IMR-90 (cell line): ENCODE results near the gene GGT5. TPM values are rescaled to one million over a fixed set of nuclear protein-coding genes. Genes with fewer than 3 reads are reported as not detected.
"Not testable (repeated sequence)": the region's sequence is repeated elsewhere in the genome, so short reads cannot be mapped to it uniquely, and the experiment has no call there.

Experiments
- ATAC-seq: fragments of 200-7000 bp; cut with Tn5 transposase; 2 replicates; pipeline ENCODE4 v1.9.1; 2020; ENCODE audit warnings: low read depth, mild to moderate bottlenecking, moderate library complexity
- BruUV-seq: library from RNA; stranded (reverse); fragments of 400-500 nt; replicated peaks from 2 replicates; lab custom pipeline; 2021; lab: Mats Ljungman, UMichigan
- CTCF ChIA-PET: fragments of 300-600 bp; formaldehyde crosslinking; extraction: SDS; loops from one replicate; lab custom pipeline; 2021; ENCODE audit warnings: antibody characterized with exemption; lab: Yijun Ruan, JAX
- POLR2A ChIA-PET: fragments of 300-600 bp; sonication (Branson Sonifier 250); formaldehyde crosslinking; loops from one replicate; lab custom pipeline; 2022; ENCODE audit warnings: antibody characterized with exemption; ENCODE audit not compliant: unreplicated experiment; lab: Charles Lee
- DNase-seq: peaks from one replicate; pipeline ENCODE4 v3.0.0; 2013
- H2AFZ ChIP-seq: replicated peaks from 2 replicates; pipeline ENCODE3; 2013; ENCODE audit warnings: low read length, mild to moderate bottlenecking; ENCODE audit not compliant: poor library complexity
- H2AK5ac ChIP-seq: 2 replicates; pipeline ENCODE4 v1.6.1; 2013; ENCODE audit warnings: low read depth, low read length, inconsistent platforms
- H2AK9ac ChIP-seq: replicated peaks from 2 replicates; pipeline ENCODE3; 2013; ENCODE audit warnings: mild to moderate bottlenecking, low read depth, low read length, moderate library complexity; ENCODE audit not compliant: poor library complexity
- H2BK120ac ChIP-seq: 2 replicates; pipeline ENCODE4 v1.6.1; 2013; ENCODE audit warnings: low read depth, low read length, inconsistent platforms
- H2BK15ac ChIP-seq: 3 replicates; pipeline ENCODE4 v1.6.1; 2013; ENCODE audit warnings: low read depth, low read length, inconsistent platforms
- H2BK20ac ChIP-seq: 2 replicates; pipeline ENCODE4 v1.6.1; 2013; ENCODE audit warnings: low read depth, mild to moderate bottlenecking, inconsistent platforms, low read length, moderate library complexity
- H2BK5ac ChIP-seq: 2 replicates; pipeline ENCODE4 v1.6.1; 2013; ENCODE audit warnings: mild to moderate bottlenecking, low read depth, low read length, inconsistent platforms; ENCODE audit not compliant: poor library complexity, severe bottlenecking
- H3K14ac ChIP-seq: replicated peaks from 2 replicates; pipeline ENCODE4 v1.6.1; 2013; ENCODE audit warnings: low read depth, low read length, inconsistent platforms
- H3K18ac ChIP-seq: 2 replicates; pipeline ENCODE4 v1.6.1; 2013; ENCODE audit warnings: low read depth, low read length, control low read depth
- H3K23ac ChIP-seq: 2 replicates; pipeline ENCODE4 v1.6.1; 2013; ENCODE audit warnings: low read depth, low read length, inconsistent platforms
- H3K27ac ChIP-seq: 2 replicates; pipeline ENCODE4 v1.5.1; 2013; ENCODE audit warnings: mild to moderate bottlenecking, control low read depth, low read length; ENCODE audit not compliant: insufficient read depth
- H3K27me3 ChIP-seq: 2 replicates; pipeline ENCODE4 v1.6.1; 2013; ENCODE audit warnings: low read length; ENCODE audit not compliant: control insufficient read depth, insufficient read depth
- H3K36me3 ChIP-seq: 2 replicates; pipeline ENCODE4 v1.6.1; 2013; ENCODE audit warnings: low read length, mixed read lengths; ENCODE audit not compliant: control insufficient read depth, insufficient read depth
- H3K4ac ChIP-seq: 2 replicates; pipeline ENCODE4 v1.6.1; 2013; ENCODE audit warnings: low read depth, low read length, inconsistent platforms
- H3K4me1 ChIP-seq: 2 replicates; pipeline ENCODE4 v1.6.1; 2013; ENCODE audit warnings: low read length, mixed read lengths; ENCODE audit not compliant: control insufficient read depth, insufficient read depth
- H3K4me2 ChIP-seq: 2 replicates; pipeline ENCODE4 v1.6.1; 2013; ENCODE audit warnings: low read depth, mild to moderate bottlenecking, control low read depth, low read length, moderate library complexity
- H3K4me3 ChIP-seq: 2 replicates; pipeline ENCODE4 v1.5.1; 2013; ENCODE audit warnings: low read depth, mild to moderate bottlenecking, control low read depth, low read length, moderate library complexity; ENCODE audit not compliant: insufficient read depth
- H3K56ac ChIP-seq: 2 replicates; pipeline ENCODE4 v1.6.1; 2013; ENCODE audit warnings: low read length, inconsistent platforms; ENCODE audit not compliant: insufficient read depth; ENCODE audit errors: extremely low read depth
- H3K79me1 ChIP-seq, 2 experiments: 2 replicates each; pipeline ENCODE4 v1.6.1; 2013; ENCODE audit warnings: low read length in 2 of 2, inconsistent platforms in 1 of 2, low read depth in 1 of 2
- H3K9ac ChIP-seq: 2 replicates; pipeline ENCODE4 v1.6.1; 2013; ENCODE audit warnings: low read depth, low read length, control low read depth
- H3K9me1 ChIP-seq: 2 replicates; pipeline ENCODE4 v1.6.1; 2013; ENCODE audit warnings: low read length, inconsistent platforms; ENCODE audit not compliant: insufficient read depth
- H3K9me3 ChIP-seq: 2 replicates; pipeline ENCODE4 v1.6.1; 2013; ENCODE audit warnings: low read length; ENCODE audit not compliant: control insufficient read depth, insufficient read depth
- H4K20me1 ChIP-seq: 2 replicates; pipeline ENCODE4 v1.6.1; 2013; ENCODE audit warnings: low read length, inconsistent platforms; ENCODE audit not compliant: insufficient read depth
- H4K5ac ChIP-seq: 2 replicates; pipeline ENCODE4 v1.6.1; 2013; ENCODE audit warnings: mild to moderate bottlenecking, low read depth, low read length, control low read depth
- H4K8ac ChIP-seq, 2 experiments: 2 replicates each; pipeline ENCODE4 v1.6.1; 2013; ENCODE audit warnings: low read depth in 2 of 2, low read length in 2 of 2, control low read depth in 1 of 2, inconsistent platforms in 1 of 2
- H4K91ac ChIP-seq: 2 replicates; pipeline ENCODE4 v1.6.1; 2013; ENCODE audit warnings: low read depth, low read length, inconsistent platforms; ENCODE audit not compliant: insufficient read depth
- WGBS, 2 experiments: methylation state at CpG; one replicate each; pipeline versions ENCODE4 v1.1.5 to v1.1.7; 2013; ENCODE audit warnings: missing lambda C conversion rate in 2 of 2; ENCODE audit not compliant: insufficient read length in 1 of 2; ENCODE audit errors: extremely low coverage in 2 of 2; 5-methylcytosine and 5-hydroxymethylcytosine counted together
- dilution Hi-C: fragments of 300-500 bp; cut with HindIII; formaldehyde crosslinking; loops from one replicate; pipeline ENCODE4 v1.14.3; 2018; ENCODE audit warnings: low sequenced_read_pairs; ENCODE audit not compliant: unreplicated experiment
- in situ Hi-C: fragments of 300-500 bp; cut with MboI; formaldehyde crosslinking; loops from 3 replicates; pipeline ENCODE4 v1.14.3; 2019; ENCODE audit warnings: low sequenced_read_pairs, inconsistent platforms, mixed read lengths
- intact Hi-C: fragments of 100-400 bp; cut with micrococcal nuclease; formaldehyde crosslinking; loops from 2 replicates; pipeline ENCODE4 v1.10.0; 2022
- polyA plus RNA-seq, 3 experiments: library from polyadenylated mRNA; depleted of rRNA; stranded (reverse); fragments of >200 nt; gene quantifications; 2 replicates each; pipeline ENCODE4 v1.2.3, GENCODE V29; 2012; ENCODE audit warnings: low replicate concordance in 1 of 3
- total RNA-seq: library from RNA; depleted of rRNA; stranded (reverse); fragments of >200 nt; gene quantifications from 2 replicates; pipeline ENCODE4 v1.2.3, GENCODE V29; 2012

Gene GGT5
- total and polyA plus RNA-seq, 2 of the 4 experiments (the other 2 are of a cell fraction): 0.18 to 5.8 TPM

- H3K9me1 ChIP-seq, H3K27me3 ChIP-seq, BruUV-seq, H3K9ac ChIP-seq, H4K20me1 ChIP-seq, H3K56ac ChIP-seq, H3K4me3 ChIP-seq, in situ Hi-C loops, H3K27ac ChIP-seq, H3K18ac ChIP-seq, H2AFZ ChIP-seq, H3K23ac ChIP-seq, H3K9me3 ChIP-seq, H2AK9ac ChIP-seq, POLR2A ChIA-PET, CTCF ChIA-PET, ATAC-seq, dilution Hi-C loops, H3K79me1 ChIP-seq, H4K5ac ChIP-seq, H3K36me3 ChIP-seq, intact Hi-C loops, H3K4me2 ChIP-seq: not testable (repeated sequence)
- WGBS, 2 experiments: no CpG with 5 or more reads among the region's 5 CpGs
- Histone ChIP-seq H3K4ac (peak overlapping the region; percentile 73; the same call in 1 of the 2 replicates), H2AK5ac (peak overlapping the region; percentile 96), H3K14ac (peak overlapping the region; percentile 78), H2BK5ac (peak overlapping the region; percentile 56), H4K91ac (peak overlapping the region; percentile 44; the same call in 1 of the 2 replicates), H3K4me1 (peaks cover 18% of the 10 kb centered on the region), H2BK20ac (peak overlapping the region; percentile 90; the same call in 1 of the 2 replicates), H2BK120ac (peak overlapping the region; percentile 70), H4K8ac (peak overlapping the region; percentile 11 to 52; a peak in 1 of 4 replicates), H2BK15ac (peak overlapping the region; percentile 95; the same call in 2 of the 3 replicates)
- DNase-seq: peak; percentile 25
Observed at GRCh38 chr22:24203856-24204255, 41.0 kb downstream of the GGT5 start.
